Measurements from ENCODE around the gene GABRG2. TPM values are rescaled to one million over a fixed set of nuclear protein-coding genes. Genes with fewer than 3 reads are reported as not detected.

GABRG2 gene
- total RNA-seq, 1 experiment from 2014 or later = not detected

GRCh38 chr5:162154242-162154641 lies 86.7 kb downstream of the GABRG2 start:
- intact Hi-C loops (cut with micrococcal nuclease; ENCODE audit: unreplicated experiment) = no loop called here
- H3K27me3 ChIP-seq (ENCODE audit: control insufficient read depth, insufficient read depth, low read length) = no peaks in the 10 kb centered on the region
- BruUV-seq (replicated peaks) = no TSS peak

GRCh38 chr5:162160401-162160800 lies 92.8 kb downstream of the GABRG2 start:
- POLR2A ChIA-PET = no interaction called here
- intact Hi-C loops (cut with micrococcal nuclease; ENCODE audit: unreplicated experiment) = no loop called here
- CTCF ChIA-PET = no interaction called here
- Histone ChIP-seq H3K4me3 (ENCODE audit: low read depth in 2 of 2, low read length in 2 of 2) (no peak overlapping the region), H3K36me3 (ENCODE audit: control insufficient read depth, insufficient read depth, low read length) (no peaks in the 10 kb centered on the region), H3K4me1 (ENCODE audit: control insufficient read depth, insufficient read depth, low read length) (no peaks in the 10 kb centered on the region), H3K27ac (ENCODE audit: low read length) (no peak overlapping the region), H3K27me3 (ENCODE audit: control insufficient read depth, insufficient read depth, low read length) (no peaks in the 10 kb centered on the region), H3K9me3 (ENCODE audit: control insufficient read depth, insufficient read depth, low read depth, low read length) (no peaks in the 10 kb centered on the region)
- TF ChIP-seq REST (IDR thresholded peaks at IDR 0.05; ENCODE audit: insufficient read depth in 1 of 2, low read depth in 2 of 2, low read length in 1 of 2) (no peak), CTCF (IDR thresholded peaks at IDR 0.05) (no peak), SIN3A (IDR thresholded peaks at IDR 0.05; ENCODE audit: borderline replicate concordance, insufficient read depth, low read depth, low read length) (no peak), TCF7L2 (IDR thresholded peaks at IDR 0.05; ENCODE audit: low read depth, low read length) (no peak), POLR2AphosphoS5 (IDR thresholded peaks at IDR 0.05; ENCODE audit: low read depth, low read length) (no peak)
- DNase-seq (ENCODE audit: low read depth, low spot score) = no peak
- BruUV-seq (replicated peaks) = no TSS peak
- in situ Hi-C loops (cut with HindIII; ENCODE audit: low pct_unique_long_range_greater_than_20kb, low sequenced_read_pairs) = no loop called here
- ATAC-seq = no peak

More at GRCh38 chr5:162154242-162154641, 86.7 kb downstream of the GABRG2 start:
- TF ChIP-seq REST (IDR thresholded peaks at IDR 0.05; ENCODE audit: insufficient read depth in 1 of 2, low read depth in 2 of 2, low read length in 1 of 2) (no peak), CTCF (IDR thresholded peaks at IDR 0.05) (no peak), POLR2AphosphoS5 (IDR thresholded peaks at IDR 0.05; ENCODE audit: low read depth, low read length) (no peak), SIN3A (IDR thresholded peaks at IDR 0.05; ENCODE audit: borderline replicate concordance, insufficient read depth, low read depth, low read length) (no peak), TCF7L2 (IDR thresholded peaks at IDR 0.05; ENCODE audit: low read depth, low read length) (no peak)
- no peaks in the 10 kb centered on the region for H3K9me3 ChIP-seq (ENCODE audit: control insufficient read depth, insufficient read depth, low read depth, low read length)
- in situ Hi-C loops (cut with HindIII; ENCODE audit: low pct_unique_long_range_greater_than_20kb, low sequenced_read_pairs) = no loop called here
- no peaks in the 10 kb centered on the region for H3K4me1 ChIP-seq (ENCODE audit: control insufficient read depth, insufficient read depth, low read length)
- ChIA-PET POLR2A (no interaction called here), CTCF (no interaction called here)
- no peak overlapping the region for H3K4me3 ChIP-seq (ENCODE audit: low read depth in 2 of 2, low read length in 2 of 2)
- ATAC-seq (no peak), DNase-seq (ENCODE audit: low read depth, low spot score) (no peak)
- H3K36me3 ChIP-seq (ENCODE audit: control insufficient read depth, insufficient read depth, low read length) = no peaks in the 10 kb centered on the region
- no peak overlapping the region for H3K27ac ChIP-seq (ENCODE audit: low read length)
